NCI-H1930 (cell line): ENCODE measurements around the gene PSMD14.
"Not testable (repeated sequence)": the region's sequence is repeated elsewhere in the genome, so short reads cannot be mapped to it uniquely, and the experiment has no call there.

Experiments used
- DNase-seq, 2 experiments: peaks; one replicate each; lab custom pipeline; 2025; lab: John Stamatoyannopoulos, UW

Gene PSMD14

DNA sequence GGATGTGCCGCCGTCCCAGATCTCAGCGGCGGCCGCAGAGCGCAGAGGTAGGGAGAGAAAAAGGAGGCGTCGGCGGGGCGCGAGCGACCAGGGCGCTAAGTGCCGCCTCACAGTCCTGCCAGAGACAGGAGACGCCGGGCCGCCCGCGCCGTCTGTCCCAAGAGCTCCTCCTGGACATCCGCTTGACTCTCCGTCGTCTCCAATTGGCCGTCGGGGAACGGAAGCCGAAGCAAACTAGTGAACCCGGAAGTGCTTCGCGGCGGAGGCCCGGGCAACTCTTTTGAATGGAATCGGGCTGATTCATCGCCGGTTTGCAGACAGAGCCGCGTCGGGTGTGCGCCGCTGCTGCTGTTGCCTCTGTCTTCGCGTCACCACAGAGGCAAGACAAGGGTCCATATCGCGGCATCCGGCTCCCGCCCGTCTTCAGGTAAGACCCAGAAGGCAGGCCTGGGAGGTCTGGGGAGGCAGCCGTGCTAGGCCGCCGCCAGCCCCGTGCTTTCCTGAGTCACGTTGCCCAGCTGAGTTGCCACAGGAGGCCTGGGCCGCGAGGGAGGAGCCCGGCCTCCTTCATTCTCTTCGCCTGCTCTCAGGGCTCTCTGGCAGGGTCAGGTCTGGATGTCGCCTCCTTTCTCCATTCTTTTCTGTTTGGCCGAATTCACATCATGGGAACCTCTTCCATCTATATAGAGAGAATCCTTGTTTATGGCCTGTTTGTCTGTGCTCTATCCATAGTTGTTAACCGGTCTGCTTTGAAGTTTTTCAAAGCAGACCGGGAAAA is at the start of gene PSMD14:
Gene PSMD14 (plus strand): TSS at position 248 of the 778 bp plus-strand sequence. CDS start 10,401 bp downstream, outside the sequence.
- peak; percentile 86 to 89 for DNase-seq

DNA sequence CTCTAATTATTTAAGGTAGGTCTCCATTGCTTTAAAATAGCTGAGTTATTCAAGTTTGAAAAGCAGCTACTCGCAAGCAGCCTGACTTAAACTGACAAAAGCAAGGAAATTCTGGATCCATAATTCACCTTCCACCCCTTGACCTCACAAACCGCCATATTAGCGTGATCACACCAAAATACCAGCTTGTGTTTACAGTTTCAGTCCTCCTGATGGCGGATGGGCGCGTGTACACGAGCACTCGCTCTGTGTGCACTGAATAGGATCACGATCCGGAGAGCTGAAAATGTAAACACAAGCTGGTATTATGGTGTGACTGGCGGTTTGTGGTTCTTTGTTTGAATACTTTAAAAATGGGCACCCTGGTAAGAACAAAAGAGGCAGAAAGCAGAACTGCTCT is 42.4 kb upstream of the PSMD14 start:
- no peak for DNase-seq

DNA sequence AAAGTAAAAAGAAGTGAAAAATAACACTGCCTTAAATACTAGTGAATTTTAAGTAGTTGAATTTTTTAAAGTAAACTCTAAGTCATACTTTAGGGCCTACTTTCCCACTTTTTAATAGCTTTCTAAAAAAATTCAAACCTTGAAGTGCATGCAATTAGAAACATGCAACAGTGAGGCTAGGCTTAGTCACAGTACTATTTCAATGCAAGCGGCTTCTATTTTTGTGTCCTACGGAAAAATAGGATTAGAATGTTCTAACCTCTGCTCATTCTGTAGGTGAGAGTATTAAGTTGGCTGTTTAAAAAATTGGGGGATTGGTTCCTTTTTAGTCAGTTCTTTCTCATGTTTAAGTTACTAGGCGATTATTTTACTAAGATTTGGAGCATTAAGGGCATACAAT is 39.1 kb upstream of the PSMD14 start:
- DNase-seq, result no peak

DNA sequence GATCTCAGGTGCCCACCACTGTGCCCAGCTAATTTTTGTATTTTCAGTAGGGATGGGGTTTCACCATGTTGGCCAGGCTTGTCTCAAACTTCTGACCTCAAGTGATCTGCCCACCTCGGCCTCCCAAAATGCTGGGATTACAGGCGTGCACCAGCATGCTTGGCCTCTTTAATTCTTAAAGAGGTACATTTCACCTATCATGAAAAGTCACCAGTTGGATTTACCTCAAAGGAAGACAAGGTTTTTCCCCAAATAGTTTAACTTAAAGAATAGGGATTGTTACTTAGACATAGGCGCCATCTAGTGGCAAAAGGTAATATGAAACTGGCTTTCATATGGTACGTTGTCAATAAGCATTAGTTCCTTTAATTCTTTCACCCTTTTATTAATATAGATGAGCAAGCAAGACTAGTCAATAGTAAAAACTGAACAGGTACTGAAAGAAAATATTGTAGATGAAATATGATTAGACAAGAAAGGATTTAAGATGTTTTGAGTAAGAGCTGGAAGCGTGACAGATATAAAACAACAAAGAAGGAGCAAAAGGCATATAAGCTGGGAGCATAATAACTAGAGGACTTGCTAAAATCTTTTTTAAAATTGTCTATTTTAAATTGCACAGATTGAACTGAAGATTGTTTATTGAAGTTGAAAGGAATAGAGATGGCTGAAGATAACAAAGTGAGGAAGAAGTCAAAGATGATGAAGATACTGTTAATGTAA is 35.0 kb upstream of the PSMD14 start:
- peak; percentile 15 to 34 for DNase-seq

DNA sequence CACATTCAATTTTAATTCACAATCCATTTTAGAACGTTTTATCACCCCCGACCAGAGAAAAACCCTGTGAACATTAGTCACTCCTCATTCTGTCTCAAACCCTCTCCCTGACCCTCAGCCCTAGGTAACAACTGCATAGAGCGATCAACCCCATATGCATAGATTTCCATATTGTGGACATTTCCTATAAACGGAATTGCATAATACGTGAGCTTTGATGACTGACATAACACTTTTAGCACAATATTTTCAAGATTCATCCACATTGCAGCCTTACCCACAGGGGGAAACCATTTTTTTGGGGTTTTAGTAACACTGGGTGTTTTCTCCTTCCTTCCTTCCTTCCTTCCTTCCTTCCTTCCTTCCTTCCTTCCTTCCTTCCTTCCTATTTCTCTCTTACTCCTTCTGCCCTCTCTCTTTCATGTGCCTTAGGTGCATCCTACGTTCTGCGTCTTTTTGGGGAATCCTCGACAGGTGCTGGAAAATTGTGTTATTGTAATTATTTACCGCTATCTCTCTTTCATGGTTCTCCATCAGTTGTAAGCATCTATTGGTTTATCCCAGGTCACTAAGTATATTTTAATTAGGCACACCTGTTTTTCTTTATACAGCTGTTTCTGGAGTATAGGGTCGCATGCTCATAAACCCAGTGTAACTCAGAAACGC is 29.5 kb upstream of the PSMD14 start:
- DNase-seq, result not testable (repeated sequence)

DNA sequence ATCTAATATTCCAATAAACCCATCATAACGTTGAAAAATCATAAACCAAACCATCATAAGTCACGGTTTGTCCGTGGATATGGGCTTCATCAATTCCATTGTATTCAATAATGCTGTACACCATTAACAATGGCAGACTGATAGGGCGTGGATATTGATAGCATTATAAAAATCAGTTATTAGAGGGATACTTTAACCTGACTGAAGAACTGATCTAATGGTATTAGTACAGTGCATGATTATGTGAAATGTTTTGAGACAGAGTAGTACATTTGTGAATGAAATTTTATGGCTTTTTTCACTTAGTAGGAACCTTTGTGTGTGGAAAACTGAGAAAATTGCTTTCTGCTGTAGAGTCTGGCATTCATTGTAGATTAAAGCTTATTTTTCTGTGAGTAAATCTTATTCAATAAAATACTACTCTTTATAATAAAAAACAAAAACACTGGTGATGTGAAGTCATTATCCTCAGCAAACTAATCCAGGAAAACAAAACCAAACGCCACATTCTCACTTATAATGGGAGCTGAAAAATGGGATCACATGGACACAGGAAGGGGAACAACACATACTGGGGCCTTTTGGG is 28.9 kb upstream of the PSMD14 start:
- DNase-seq, result not testable (repeated sequence)

DNA sequence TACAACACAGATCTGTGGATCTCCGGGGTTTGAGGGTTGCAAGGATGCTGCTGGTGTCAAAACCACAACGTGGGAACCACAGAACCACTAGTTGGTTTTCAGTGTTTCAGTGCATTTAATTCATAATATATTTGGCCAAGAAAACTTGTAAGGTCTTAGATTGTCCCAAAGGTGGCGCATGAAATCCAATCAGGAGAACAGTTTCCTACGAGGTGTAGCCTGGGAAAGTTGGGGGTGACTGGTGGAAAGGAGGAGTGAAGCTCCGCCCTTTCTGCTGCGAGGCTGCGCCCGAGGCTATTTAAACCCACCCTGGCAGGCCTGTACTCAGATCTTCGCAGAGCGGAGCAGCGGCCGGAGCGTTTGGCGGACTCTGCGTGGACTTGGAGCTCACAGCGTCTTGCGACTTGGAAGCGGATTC is 27.3 kb upstream of the PSMD14 start:
- not testable (repeated sequence) for DNase-seq

DNA sequence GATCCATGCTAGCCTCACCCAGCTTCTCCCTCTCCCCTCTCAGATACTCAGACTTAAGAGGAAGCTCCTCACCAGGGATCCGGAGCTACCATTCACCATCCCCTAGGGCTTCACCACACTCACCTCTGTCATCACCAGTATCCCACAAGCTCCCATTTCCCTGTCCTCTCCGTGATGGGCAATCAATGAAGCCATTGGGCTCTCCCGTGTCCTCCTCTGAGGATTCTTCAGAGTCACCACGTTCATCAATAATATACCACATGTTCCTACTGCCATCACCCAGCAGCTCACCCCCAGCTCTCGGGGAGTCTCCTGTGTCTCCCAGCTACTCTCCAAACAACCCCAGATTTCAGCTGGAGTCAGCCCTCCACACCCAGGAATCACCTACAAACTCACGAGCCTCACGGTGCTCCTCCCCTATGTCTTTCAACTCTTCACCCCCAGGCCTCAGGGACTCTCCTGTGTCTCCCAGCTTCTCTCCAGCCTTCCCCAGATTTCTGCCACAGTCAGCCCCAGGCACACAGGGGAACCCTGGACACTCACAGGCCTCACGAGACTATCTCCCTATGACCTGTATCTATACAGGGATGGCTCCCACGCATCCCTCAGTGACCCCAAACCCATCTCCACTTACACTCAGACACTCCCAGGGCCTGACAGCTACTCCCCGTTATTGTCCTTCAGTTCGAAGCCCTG is 26.5 kb upstream of the PSMD14 start:
- not testable (repeated sequence) for DNase-seq

DNA sequence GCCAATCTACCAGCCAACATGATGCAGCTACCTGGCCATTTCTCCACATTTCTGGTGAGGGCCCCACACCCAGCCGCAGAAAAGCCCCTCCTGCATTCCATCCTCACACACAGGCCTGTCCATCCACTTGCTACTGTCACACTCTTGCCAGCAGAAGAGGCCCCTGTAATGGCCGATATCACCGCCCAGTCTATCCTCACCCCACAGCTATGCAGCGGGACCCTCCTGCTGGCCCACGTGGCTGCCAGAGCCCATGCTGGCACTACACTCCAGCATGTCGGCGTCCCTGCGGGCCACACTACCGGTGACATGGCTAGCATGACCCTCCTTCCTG is 25.9 kb upstream of the PSMD14 start:
- DNase-seq, result not testable (repeated sequence)

DNA sequence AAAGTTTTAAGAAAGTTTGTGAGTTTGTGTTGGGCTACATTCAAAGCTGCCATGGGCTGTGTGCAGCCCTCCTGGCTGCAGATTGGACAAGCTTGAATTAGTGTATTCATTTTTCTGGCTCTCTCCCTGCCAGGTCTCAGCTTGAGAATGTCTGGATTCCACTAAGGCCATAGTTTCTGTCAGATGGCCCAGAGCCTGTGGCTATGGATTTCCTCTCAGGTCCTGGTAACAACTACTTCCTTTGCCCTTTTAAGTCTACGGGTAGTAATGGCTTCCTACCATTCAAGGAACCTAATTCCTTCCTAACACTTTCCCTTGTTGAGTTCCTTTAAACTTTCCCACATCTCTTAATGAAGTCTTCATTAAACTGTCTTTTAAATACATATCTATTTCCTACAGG is 24.3 kb upstream of the PSMD14 start:
- DNase-seq, result no peak

DNA sequence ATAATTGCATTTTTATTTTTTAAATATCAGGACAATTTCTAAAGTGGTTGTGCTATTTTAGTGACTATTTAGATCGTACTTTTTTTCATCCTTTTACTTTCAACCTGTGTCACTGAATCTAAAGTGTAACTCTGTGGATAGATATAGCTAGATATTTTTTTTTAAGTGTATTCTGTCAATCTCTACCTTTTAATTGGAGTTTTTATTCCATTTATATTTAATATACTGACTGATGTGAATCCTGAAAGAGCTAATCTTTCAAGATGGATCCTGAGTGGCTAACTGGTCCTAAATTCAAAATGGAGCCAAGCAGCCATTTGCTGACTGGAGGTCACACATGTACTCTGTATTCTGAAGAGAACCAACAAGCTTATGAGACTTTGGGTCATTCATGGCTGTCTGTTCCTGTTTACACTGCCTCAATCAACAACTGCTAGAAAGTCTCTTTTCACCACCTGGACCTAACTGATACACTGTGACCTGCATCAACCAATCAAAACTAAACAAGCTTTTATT is 4.6 kb upstream of the PSMD14 start:
- no peak for DNase-seq

DNA sequence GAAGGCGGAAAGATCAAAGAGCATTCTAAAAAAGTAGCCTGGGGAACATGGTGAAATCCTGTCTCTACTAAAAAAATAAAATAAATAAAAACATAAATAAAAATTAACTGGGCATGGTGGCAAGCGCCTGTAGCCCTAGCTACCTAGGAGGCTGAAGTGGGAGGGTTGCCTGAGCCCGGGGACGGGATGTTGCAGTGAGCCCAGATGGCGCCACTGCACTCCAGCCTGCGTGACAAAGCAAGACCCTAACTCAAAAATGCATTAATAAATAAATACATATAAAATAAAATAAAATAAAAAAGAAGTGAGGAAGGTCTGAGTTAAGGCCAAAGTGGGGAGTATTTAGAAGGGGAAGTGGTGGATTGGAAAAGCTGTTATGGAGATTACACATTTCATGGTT is 1.3 kb upstream of the PSMD14 start:
- DNase-seq, result no peak

DNA sequence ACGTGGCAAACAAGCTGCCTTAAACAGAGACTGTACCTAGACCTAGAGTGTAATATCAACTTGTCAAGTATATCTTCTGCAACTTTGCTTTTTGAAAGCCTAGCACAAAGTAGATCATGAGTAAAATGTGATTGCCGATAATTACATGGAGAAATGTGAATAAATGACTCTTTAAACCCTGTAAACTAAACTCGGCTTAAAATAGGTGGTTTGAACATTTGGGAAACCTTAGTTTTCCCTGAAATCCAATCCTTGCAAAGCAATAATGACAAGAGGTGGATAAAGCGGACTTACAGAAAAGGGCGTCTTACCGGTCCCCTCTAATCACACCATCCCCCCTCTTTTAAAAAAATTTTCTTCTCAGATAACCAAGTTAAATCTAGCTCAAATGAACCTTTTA is 549 bp upstream of the PSMD14 start:
- DNase-seq, result no peak

DNA sequence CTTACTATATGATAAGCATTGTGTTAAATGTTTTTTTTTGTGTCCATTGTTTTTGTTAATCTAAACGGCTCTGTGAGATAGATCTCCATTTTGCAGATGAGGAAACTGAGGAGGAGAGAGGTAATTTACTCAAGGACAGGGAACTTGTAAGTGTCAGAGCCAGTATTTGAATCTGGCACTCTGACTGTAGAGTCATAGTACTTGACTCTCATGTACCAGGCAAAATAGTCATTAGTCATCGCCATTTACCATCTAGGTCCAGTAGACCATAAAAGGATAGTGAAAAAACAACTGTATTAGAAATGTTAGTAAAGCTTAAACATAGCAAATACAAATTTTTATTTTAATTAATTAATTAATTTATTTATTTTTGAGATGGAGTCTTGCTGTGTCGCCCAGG is 4.8 kb downstream of the PSMD14 start:
- no peak for DNase-seq

DNA sequence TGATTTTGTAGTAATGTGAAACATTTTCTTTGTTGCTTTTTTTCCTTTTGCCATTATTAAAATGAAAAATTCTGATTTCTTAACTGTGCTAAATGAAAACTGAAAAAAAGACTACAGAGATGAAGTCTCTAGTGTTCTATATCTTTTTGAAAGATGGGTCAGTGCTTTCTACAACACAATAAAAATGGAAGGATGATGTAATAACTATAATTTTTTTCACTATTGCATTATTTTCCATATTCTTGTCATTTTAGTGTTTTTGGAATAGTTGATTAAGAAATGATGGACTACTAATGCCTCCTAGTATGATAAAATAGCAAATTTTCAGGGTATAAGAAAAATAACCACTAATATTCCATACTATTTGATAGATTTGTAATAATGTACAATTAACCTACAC is 7.2 kb downstream of the PSMD14 start:
- DNase-seq, result no peak

DNA sequence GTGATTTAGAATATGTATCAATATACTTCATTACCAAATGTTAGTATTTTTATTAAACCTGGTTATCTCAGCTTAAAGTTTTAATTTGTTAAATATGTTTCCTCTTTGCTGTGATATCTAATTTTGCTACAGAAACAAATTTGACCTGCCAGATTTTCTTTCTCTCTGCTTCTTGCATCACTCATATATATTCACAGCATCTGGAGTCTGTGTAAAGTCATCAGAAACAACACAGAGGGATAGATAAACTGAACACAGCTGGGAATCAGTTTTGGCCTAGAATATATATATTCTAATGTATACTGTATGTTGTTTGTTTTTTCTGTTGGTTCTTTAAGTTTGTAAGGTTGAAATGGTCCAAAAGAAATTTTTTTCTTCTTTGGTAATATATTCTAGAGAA is 8.5 kb downstream of the PSMD14 start:
- no peak for DNase-seq

DNA sequence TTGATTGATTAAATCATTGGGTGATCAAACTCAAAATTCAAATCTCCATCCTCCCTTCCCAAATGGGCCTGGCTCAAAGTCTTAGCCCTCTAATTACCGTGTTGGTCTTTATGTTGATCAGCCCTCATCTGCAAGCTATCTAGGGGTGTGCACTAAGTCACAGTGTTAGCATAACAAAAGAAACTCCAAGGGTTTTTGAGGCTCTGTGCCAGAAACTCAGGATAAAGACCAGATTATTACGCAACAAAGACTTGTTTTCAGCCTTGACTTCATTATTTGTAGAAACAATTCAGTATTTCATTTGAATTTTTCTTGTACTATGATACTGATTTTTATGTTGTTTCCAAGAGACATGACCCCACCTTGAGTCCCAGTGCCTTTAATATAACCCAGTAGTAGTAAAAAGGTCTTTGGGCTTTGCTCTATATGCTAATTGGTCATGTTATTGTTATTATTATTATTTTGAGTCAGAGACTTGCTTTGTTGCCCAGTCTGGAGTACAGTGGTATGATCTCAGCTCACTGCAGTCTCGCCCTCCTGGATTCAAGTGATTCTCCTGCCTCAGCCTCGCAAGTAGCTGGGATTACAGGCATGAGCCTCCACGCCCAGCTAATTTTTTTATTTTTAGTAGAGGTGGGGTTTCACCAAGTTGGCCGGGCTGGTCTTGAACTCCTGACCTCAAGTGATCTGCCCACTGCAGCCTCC is 13.9 kb downstream of the PSMD14 start:
- no peak for DNase-seq

DNA sequence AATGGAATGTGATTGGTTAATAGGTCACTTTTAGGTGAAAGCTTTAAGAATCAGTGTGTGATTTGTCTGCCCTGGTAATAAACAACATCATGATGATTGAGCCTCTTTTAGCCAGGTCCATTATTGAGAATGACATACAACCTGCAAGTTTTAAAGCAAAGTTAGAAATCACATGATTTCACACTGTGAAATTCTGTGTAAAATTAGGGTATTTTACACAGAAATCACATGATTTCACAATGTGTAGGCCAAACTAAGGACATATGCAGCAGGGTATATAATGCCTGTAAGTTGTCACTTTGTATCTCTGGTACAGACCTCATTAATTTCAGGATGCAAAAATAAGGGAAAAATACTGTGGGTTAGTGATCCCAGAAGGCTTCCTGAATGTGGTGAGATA is 16.7 kb downstream of the PSMD14 start:
- DNase-seq, result no peak

DNA sequence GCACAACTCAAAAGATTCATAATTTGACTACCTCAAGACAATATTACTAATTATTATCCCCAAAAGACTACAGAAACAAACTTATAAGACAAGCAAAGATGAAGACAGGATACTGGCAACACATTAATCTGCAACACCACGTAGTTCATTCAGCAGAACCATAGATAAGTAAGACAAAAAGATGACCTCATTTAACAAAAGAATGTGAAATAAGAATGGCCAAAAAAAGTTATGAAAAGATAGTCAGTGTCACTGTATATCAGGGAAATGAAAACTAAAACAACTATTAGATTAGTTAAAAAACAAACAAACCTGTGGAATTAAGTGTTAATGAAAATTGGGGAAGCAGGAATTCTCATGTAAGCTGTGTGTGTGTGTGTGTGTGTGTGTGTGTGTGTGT is 19.4 kb downstream of the PSMD14 start:
- DNase-seq, result no peak

DNA sequence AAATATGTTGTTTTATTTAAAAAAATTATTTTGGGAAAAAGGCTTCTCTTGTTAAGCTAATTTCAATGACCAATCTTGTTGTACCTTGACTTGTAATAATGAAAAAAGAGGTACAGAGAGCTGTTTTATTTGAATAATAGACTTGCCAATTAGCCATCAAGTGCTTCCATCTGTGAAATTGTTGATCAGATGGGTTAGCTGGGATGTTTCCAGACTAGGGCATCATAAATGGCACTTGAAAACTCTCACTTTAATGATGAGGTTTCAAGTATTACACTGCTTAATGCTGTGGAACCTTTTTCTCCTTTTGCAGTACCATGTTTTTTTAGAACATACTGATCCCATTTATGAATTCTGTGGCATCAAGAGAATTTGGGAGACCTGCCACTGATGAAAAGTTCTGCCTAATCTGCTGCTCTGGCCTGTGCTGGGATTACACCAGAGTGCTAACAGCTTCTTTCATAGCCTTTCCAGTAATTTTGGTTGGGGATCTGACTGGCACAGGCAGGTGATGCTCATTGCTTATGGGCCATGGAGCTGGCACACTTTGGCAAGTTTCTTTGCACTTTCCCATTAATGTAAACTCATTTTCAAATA is 24.2 kb downstream of the PSMD14 start:
- no peak for DNase-seq

DNA sequence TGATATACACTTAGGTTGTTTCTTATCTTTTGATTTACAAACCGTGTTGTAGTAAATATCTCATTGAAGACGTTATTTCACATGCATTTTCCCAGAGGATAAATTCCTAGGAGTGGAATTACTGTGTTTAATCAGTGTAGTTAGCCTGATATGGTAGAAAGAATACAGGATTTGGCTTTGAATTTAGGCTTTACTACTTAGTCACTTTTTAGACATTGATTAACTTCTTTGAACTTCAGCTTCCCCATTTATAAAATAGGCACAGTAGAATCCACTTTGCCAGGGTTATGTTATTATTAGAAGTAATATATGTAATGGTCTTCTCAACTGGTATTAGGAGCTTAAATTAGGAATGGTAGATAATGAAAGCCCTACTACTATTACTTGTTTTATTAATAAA is 27.4 kb downstream of the PSMD14 start:
- no peak for DNase-seq
